ENCODE measurements around the gene ZBTB8A.
"Not testable (repeated sequence)": the region's sequence is repeated elsewhere in the genome, so short reads cannot be mapped to it uniquely, and the experiment has no call there.

ZBTB8A gene

DNA sequence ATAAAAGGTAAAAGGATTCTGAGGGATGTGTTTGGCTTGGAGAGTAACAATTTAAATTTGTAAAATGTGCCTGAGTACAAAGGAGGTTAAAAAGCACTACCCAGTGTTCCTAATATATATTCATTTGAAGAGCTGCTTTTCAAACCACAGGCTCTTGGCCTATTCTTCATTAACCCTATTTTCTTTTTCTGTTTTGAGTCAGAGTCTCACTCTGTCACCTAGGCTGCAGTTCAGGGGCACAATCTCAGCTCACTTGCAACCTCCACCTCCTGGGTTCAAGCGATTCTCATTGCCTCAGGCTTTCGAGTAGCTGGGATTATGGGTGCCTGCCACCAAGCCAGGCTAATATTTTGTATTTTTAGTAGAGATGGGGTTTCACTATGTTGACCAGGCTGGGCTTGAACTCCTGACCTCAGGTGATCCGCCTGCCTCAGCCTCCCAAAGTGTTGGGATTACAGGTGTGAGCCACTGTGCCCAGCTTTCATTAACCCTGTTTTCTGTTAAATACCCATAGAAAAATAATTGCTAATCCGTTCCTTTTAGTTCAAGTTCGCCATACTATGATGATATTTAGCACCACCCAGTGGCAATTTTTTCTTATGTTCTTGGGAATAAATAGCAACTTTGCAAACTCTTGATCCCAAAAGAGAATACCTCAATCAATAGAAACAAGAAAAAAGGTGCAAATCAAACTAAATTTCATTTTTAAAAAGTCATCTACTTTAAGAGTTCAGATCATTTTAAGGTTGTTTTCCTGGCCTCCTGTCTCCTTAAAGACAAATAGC is 80.7 kb downstream of the ZBTB8A start:
- DNase-seq (ENCODE audit: low read depth) = no peak

DNA sequence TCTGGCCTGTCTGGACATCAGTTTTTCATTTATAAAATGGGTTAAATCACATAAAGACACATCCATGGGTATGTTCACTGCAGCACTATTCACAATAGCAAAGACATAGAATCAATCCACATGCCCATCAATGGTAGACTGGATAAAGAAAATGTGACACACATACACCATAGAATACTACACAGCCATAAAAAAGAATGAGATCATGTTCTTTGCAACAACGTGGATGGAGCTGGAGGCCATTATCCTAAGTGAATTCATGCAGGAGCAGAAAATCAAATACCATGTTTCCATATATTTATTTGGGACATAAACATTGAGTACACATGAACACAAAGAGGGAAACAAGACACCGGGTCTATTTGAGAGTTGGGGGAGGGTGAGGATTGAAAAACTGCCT is 83.0 kb downstream of the ZBTB8A start:
- DNase-seq (ENCODE audit: low read depth) = no peak

DNA sequence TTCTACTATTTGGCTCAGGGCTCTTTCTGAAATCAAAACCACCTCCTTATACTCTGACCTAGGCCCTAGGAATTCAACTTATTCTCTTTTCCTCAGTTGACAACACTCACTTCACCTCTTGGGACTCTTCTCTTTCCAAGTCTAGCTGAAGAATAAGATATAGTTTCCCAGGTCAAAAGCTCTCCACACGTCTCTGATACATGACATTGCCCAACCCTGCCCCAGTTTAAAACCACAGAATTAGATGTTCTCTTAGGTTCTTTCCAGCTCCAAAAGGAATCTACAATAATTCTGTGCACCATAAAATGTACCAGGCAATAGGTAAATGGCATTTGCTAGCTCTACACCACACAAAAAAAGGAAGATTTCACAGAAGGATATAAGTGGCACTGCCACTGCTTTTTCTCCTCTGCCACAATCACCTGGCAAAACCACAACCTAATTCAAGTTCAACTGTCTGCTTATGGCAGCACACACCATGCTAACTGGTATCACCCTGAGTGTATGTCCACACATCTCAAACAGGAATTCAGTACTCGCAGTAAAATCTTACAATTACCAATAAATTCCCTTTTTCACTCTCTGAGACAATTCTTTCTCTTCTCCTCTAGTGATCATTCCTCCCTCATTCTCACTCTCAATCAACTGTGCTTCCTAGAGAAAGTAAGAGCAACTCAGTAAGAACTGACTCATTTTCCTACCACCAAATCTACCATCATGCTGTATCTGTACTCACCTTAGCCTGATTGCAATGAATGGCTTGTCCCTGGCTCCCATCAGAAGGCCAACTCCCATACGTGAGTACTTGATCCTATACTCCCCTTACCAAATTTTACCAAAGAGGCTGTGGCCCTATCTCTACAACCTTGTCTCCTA is 83.8 kb downstream of the ZBTB8A start:
- DNase-seq (ENCODE audit: low read depth) = no peak

DNA sequence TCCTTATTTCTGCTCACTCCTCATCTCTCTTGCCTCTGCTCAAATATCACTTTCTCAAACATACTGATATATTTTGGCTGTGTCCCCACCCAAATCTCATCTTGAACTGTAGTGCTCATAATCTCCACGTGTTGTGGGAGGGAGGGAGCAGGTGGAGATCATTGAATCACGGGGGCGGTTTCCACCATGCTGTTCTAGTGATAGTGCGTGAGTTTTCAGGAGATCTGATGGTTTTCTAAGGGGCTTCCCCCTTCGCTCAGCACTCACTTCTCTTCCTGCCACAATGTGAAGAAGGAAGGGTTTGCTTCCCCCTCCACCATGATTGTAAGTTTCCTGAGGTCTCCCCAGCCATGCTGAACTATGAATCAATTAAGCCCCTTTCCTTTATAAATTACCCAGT is 84.5 kb downstream of the ZBTB8A start:
- DNase-seq (ENCODE audit: low read depth) = no peak

DNA sequence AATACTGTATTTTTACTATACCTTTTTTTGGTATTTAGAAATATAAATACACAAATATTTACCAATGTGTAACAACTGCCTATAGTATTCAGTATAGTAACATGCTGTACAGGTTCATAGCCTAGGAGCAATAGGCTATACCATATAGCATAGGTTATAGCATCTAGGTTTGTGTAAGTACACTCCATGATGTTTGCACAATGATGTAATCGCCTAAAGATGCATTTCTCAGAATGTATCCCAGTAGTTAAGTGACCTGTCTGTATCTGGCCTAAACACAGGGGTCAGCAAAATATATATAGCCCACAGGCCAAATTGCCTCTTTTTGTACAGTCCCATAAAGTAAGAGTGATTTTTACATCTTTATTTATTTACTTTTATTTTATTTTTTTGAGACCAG is 86.9 kb downstream of the ZBTB8A start:
- no peak for DNase-seq (ENCODE audit: low read depth)

DNA sequence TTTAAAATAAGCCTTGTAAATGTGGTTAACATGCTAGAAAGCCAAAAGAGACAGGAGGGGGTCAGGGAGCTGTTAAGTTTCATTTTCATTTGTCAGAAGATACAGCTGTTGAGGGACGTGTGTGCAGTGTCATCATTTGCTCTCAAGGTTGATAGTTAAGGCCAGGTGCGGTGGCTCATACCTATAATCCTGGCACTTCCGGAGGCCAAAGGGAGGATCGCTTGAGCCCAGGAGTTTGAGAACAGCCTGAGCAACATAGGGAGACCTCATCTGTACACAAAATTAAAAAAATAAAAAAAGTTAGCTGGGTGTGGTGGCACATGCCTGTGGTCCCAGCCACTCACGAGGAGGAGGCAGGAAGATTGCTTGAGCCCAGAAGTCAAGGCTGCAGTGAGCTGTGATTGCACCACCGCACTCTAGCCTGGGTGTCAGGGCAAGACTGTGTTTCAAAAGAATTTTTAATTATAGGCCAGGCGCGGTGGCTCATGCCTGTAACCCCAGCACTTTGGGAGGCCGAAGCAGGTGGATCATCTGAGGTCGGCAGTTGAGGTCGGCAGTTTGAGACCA is 88.5 kb downstream of the ZBTB8A start:
- no peak for DNase-seq (ENCODE audit: low read depth)

DNA sequence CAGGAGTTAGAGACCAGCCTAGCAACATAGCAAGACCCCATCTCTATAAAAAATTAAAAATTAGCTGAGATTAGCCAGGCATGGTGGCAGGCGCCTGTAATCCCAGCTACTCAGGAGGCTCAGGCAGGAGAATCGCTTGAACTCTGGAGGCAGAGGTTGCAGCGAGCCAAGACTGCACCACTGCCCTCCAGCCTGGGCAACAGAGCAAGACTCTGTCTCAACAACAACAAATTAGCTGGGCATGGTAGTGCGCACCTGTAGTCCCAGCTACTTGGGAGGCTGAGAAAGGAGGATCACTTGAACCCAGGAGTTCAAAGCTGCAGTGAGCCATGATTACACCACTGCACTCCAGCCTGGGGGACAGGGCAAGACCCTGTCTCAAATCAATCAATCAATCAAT is 90.9 kb downstream of the ZBTB8A start:
- not testable (repeated sequence) for DNase-seq (ENCODE audit: low read depth)

DNA sequence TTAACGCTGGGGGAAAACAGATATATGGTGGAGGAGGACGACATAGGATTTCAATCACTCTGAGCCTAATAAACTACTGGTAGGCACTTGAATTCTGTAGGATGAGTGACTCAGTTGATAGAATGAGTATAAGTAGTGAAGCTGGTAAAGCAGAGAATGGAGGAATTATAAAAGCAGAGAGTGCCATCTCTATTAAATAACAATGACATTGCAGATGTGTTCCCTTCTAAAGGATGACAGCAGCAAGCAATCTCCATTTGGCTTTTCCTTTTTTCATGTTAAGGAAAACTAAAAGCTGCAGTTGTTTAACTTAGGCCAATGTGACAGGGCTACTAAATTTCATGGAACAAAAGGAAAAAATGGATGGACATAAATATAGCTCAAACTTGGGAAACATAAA is 93.6 kb downstream of the ZBTB8A start:
- DNase-seq (ENCODE audit: low read depth) = no peak

DNA sequence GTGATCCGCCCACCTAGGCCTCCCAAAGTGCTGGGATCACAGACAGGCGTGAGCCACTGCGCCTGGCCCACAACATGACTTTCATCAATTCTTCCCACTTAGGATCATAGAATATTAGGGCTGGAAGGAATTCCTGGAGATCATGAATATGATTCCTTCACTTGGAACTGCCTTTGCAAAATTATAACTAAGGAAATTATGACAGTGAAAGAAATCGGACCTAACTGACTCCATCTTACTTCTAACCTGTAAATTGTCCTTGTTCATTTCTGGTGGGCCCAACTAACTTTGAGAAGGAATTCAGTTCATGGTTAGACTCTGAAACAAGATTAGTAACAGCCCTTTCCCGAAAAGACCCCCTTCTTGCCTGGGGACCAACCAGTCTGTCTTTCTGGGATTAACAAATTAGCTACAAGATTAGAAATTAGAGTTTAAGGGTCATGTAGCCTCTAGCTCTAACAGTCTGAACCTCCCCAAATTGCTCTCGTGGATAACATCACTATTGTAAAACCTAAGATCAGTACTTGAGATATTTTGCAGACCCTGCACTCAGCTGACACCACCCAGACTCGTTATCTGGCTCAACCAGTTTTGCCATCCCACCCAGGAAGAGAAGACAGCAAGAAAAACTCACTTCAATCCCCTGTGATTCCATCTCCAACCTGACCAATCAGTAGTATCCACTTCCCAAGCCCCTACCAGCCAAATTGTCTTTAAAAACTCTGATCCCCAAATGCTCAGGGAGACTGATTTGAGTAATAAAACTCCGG is 96.5 kb downstream of the ZBTB8A start:
- no peak for DNase-seq (ENCODE audit: low read depth)

DNA sequence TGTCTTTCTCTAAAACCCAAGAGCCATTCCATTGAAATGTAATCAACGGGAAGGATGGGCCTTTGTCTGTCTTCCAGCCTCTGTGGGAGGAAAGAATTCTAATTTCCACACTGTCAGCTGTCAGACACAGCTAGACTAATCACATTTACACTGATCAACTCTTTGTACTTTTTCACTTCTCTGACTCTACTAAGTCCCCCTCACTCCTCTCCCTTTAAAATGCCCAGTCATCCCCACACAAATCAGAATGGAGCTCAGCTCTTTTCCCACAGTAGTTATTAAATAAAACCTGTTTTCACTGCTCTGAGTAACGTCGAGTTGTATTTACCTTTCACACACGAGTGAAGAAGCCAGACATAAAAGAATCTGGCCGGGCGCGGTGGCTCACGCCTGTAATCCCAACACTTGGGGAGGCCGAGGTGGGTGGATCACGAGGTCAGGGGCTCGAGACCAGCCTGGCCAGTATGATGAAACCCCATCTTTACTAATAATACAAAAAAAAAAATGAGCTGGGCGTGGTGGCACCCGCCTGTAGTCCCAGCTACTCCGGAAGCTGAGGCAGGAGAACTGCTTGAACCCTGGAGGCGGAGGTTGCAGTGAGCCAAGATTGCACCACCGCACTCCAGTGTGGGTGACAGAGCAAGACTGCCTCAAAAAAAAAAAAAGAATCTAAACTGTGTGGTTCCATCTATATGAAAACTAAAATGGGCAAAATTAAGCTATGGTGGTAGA is 97.9 kb downstream of the ZBTB8A start:
- no peak for DNase-seq (ENCODE audit: low read depth)

DNA sequence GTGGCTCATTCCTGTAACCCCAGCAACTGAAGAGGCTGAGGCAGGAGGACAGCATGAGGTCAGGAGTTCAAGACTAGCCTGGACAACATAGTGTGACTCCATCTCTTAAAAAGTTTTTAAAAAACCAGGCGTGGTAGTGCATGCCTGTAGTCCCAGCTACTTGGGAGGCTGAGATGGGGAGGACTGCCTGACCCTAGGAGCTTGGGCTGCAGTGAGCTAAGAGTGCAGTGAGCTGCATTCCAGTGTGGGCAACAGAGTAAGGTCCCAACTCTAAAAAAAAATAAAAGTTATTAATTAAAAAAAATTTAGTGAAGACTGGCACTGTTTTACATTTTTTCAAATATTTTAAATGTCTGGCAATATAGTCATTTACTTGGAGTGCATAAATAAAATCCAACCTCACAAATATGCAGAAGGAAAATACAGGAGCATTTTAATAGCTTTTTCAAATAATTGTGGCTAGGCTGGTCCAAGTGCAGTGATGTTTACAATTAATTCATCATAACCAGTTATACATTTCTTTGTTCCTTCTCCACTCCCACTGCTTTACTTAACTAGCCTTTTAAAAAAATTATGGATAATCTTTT is 100.4 kb downstream of the ZBTB8A start:
- DNase-seq (ENCODE audit: low read depth) = no peak

DNA sequence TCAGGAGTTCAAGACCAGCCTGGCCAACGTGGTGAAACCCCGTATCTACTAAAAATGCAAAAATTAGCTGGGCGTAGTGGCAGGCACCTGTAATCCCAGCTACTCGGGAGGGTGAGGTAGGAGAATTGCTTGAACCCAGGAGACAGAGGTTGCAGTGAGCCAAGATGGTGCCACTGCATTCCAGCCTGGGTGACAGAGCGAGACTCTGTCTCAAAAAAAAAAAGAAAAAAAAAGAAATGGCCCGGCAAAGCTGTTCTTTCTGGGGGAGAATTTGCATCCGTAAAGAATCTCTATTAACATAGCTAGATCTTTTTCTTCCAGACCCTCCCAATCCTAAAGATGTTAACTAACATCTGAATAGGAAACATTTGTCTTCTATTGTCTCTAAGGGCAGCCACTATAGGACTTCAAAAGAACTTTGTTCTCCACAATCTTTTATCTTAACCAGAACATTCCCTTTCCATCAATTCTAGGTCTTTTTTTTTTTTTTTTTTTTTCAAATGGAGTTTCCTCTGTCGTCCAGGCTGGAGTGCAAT is 103.1 kb downstream of the ZBTB8A start:
- DNase-seq (ENCODE audit: low read depth) = not testable (repeated sequence)

DNA sequence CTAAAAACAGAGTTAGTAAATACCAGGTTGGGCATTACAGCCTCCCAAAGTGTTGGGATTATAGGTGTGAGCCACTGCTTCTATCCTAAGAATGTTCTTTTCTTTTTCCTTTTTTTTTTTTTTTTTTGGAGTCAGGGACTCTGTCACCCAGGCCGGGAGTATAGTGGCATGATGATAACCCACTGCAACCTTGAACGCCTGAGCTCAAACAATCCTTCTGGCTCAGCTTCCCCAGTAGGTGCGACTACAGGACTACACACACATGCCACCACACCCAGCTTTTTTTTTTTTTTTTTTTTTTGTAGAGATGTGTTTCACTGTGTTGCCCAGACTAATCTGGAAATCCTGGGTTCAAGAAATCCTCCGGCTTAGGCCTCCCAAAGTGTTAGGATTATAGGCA is 105.2 kb downstream of the ZBTB8A start:
- no peak for DNase-seq (ENCODE audit: low read depth)

DNA sequence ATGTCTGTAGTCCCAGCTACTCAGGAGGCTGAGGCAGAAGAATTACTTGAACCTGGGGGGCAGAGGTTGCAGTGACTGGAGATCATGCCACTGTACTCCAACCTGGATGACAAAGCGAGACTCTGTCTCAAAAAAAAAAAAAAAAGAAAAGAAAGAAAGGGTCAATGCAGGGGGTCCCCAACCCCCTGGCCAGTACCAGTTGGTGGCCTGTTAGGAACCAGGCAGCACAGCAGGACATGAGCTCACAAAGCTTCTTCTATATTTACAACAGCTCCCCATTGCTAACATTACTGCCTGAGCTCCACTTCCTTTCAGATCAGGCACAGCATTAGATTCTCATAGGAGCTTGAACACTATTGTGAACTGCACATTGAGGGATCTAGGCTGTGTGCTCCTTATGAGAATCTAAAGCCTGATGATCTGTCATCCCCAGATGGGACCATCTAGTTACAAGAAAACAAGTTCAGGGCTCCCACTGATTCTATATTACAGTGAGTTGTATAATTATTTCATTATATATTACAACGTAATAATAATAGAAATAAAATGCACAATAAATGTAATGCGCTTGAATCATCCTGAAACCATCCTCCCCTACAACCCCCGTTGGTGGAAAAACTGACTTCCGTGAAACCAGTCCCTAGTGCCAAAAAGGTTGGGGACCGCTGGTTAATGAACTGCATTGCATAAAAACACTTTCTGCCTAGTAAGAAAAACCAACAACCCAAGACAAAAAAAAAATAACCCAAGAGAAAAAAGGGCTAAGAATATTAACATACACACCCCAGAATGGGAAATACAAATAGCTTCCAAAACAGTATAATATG is 108.3 kb downstream of the ZBTB8A start:
- DNase-seq (ENCODE audit: low read depth) = no peak

DNA sequence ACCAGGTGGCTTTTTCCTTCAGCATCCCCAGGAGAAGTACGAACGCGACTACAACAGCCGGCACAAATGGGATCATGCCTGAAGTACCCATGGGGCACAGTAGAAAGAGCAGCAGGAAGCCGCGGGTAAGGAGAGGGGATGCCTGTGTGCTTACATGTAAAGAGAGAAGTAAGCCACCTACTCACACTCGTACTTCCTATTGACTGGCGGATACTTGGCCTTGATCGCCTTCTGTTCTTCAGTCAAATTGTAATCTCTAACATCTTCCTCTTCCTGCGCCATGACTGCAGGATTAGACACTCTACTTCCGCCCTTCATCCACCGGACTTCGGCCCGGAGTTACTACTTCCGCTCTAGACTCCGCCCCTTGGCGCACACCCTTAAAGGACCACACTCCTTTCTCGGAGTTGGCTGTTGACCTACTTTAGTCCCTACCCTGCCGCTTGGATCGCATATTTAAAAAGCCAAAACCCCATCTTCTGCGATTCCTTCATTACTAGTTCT is 111.1 kb downstream of the ZBTB8A start, which contains the start of gene ZBTB8OS:
Gene ZBTB8OS (minus strand): TSS at position 303 of the 504 bp plus-strand sequence. CDS start 21 bp downstream, at position 282.
- peak; percentile 83 for DNase-seq (ENCODE audit: low read depth)

DNA sequence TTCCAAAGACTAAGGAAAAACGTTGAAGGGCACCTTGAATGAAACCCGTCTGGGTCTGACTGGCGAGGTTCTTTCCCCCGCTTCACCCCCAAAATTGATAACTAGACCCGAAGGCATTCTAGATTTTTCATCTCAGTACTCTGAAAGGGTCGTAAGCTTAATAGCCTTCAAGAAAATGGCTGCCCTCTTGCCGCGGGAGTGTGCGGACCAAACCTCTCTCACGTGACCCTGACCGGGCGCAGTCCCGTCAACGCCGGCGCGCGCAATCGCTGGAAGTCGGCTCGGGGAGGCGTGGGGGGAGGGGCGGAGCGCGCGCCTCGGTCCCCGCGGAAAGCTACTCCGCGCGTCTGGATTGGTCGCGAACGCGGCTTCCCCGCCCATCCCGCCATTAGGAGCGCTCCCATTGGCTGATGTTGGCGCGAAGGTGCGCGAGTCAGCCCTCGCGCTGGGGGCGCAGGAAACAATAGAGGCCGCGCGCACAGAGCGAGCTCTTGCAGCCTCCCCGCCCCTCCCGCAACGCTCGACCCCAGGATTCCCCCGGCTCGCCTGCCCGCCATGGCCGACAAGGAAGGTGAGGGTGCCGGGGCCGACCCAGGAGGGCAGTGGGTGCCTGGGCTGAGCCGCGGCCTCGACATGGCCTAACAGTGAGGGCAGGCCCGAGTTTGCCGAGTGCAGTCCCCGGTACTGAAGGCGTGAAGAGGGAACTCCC is 111.7 kb downstream of the ZBTB8A start, which contains the start of gene RBBP4:
Gene RBBP4 (plus strand): TSS at position 457 of the 709 bp plus-strand sequence. CDS start 99 bp downstream, at position 556.
- DNase-seq (ENCODE audit: low read depth) = peak; percentile 96

DNA sequence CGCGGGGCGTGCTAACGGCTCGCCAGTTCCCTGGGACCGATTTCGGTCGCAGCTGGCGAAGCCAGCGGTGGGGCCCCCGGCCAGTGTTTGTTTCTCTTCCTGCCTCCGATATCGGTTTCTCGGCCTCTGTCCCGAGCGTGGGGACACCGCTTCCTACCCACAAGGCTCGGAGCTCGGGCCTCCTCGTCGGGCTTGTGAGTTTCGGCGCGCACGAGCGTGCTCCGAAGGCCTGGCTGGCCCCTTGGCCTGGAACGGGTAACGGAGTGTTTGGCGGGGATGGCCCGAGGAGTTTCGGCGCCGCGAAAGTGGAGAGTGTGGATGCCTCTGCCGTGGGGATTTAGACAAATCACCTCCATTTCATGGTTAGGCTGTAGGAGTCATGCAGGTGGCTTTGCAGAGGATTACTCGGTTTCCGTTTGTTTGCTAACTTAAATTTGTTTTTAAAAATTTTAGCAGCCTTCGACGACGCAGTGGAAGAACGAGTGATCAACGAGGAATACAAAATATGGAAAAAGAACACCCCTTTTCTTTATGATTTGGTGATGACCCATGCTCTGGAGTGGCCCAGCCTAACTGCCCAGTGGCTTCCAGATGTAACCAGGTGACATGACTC is 112.3 kb downstream of the ZBTB8A start:
- DNase-seq (ENCODE audit: low read depth) = no peak

DNA sequence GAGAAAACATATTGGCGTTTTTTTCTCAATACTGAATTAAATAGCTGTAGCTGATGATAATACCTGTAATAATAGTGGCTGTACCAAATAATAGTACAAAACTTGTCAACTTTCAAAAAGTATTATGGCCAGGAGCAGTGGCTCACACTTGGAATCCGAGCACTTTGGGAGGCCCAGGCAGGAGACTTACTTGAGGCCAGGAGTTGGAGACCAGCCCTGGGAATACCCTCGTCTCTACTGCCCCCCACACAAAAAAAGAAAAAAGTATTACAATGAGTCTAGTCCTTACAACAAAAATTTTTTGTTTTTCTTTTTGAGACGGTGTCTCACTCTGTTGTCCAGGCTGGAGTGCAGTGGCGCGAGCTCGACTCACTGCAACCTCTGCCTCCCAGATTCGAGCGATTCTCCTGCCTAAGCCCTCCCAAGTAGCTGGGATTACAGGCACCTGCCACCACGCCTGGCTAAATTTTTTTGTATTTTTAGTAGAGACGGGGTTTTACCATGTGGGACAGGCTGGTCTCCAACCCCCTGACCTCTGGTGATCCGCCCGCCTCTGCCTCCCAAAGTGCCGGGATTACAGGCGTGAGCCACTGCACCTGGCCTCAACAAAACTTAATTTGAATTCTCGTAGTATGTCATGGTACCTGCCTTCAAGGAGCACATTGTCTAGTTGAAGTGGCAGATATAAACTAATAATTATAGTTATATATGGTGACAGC is 113.2 kb downstream of the ZBTB8A start:
- no peak for DNase-seq (ENCODE audit: low read depth)
